GM23248 (cell line): ENCODE data around the gene DYNLRB1.

Experiments
- EZH2 ChIP-seq: fragments of 200-600 bp; sonication (generic); IDR thresholded peaks from 2 replicates; pipeline ENCODE4 v1.6.1; 2018; ENCODE audit warnings: antibody characterized with exemption, mild to moderate bottlenecking; ENCODE audit not compliant: insufficient read depth, poor library complexity, severe bottlenecking
- EZH2phosphoT487 ChIP-seq: fragments of 200-600 bp; sonication (generic); IDR thresholded peaks from 2 replicates; pipeline ENCODE4 v1.6.1; 2018; ENCODE audit warnings: antibody characterized with exemption, moderate library complexity, mild to moderate bottlenecking, low read depth; ENCODE audit not compliant: insufficient read depth

- no peak for TF ChIP-seq EZH2
- TF ChIP-seq EZH2phosphoT487, result no peak
Measured at GRCh38 chr20:34475979-34476736, 40.1 kb upstream of the DYNLRB1 start.
